RWPE1 (cell line): ENCODE measurements around the gene JUND.

Experiments used
- CTCF ChIA-PET: fragments of 350-600 bp; sonication (Branson Sonifier 250); formaldehyde crosslinking; extraction: SDS; loops from one replicate; lab custom pipeline; 2021; lab: Yijun Ruan, JAX
- POLR2A ChIA-PET: fragments of 400-600 bp; formaldehyde crosslinking; extraction: SDS; loops from one replicate; lab custom pipeline; 2020; ENCODE audit warnings: antibody characterized with exemption; ENCODE audit not compliant: low non-redundant PET; lab: Yijun Ruan, JAX
- DNase-seq: peaks from one replicate; pipeline ENCODE4 v3.0.0; 2012; ENCODE audit warnings: low spot score
- H3K27ac ChIP-seq: fragments of 450-650 bp; 2 replicates; pipeline ENCODE4 v1.5.1; 2017
- TF ChIP-seq, protein P1 (sequence below): fragments of 450-650 bp; conservative IDR thresholded peaks from 2 replicates; pipeline ENCODE4 v1.5.1; 2017; ENCODE audit warnings: low read depth, mild to moderate bottlenecking

JUND gene

GRCh38 chr19:18280247-18281081, 958 bp downstream of the JUND start:
- POLR2A ChIA-PET = interaction anchor here (0.5 to 5.0 kb wide), 6 partner anchors 12 to 672 kb away, joined by 4 to 40 read pairs (median 6); partner anchors contain the start of gene LSM4
- CTCF ChIA-PET = interaction anchor here (0.7 to 3.1 kb wide), 6 partner anchors 12 to 223 kb away, joined by 6 to 23 read pairs (median 7); partner anchors contain the start of gene LSM4
- peak overlapping the region; percentile 99 for H3K27ac ChIP-seq
- TF ChIP-seq, protein P1, sequence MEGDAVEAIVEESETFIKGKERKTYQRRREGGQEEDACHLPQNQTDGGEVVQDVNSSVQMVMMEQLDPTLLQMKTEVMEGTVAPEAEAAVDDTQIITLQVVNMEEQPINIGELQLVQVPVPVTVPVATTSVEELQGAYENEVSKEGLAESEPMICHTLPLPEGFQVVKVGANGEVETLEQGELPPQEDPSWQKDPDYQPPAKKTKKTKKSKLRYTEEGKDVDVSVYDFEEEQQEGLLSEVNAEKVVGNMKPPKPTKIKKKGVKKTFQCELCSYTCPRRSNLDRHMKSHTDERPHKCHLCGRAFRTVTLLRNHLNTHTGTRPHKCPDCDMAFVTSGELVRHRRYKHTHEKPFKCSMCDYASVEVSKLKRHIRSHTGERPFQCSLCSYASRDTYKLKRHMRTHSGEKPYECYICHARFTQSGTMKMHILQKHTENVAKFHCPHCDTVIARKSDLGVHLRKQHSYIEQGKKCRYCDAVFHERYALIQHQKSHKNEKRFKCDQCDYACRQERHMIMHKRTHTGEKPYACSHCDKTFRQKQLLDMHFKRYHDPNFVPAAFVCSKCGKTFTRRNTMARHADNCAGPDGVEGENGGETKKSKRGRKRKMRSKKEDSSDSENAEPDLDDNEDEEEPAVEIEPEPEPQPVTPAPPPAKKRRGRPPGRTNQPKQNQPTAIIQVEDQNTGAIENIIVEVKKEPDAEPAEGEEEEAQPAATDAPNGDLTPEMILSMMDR = no peak
- peak; percentile 91 for DNase-seq

GRCh38 chr19:18279516-18280246, 1.7 kb downstream of the JUND start:
- H3K27ac ChIP-seq = peak overlapping the region; percentile 99
- POLR2A ChIA-PET = interaction anchor here (0.7 to 5.0 kb wide), 4 partner anchors 12 to 49 kb away, joined by 6 to 40 read pairs (median 10); partner anchors contain the start of gene LSM4
- CTCF ChIA-PET = interaction anchor here (0.6 to 3.1 kb wide), 17 partner anchors 13 to 690 kb away, joined by 3 to 23 read pairs (median 4); partner anchors contain the start of gene LSM4

DNA sequence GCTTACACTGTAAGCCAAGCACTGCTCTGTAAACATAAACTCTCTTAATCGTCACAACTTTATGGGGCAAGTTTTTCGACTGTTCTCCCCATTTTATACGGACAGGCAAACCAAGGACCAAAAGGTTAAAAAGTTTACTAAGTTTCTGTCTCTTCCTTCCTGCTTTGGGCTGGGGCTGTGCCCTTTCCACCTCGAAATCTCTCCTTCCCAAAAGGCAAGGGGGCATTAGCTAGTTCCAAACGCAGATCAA, 2.2 kb downstream of the JUND start:
- TF ChIP-seq, protein P1 = no peak
- H3K27ac ChIP-seq = peak overlapping the region; percentile 99
- CTCF ChIA-PET = interaction anchor here (0.6 to 3.1 kb wide), 18 partner anchors 13 to 1020 kb away, joined by 3 to 23 read pairs (median 4); partner anchors contain the start of gene LSM4
- no peak for DNase-seq
- POLR2A ChIA-PET = interaction anchor here (0.7 to 5.0 kb wide), 2 partner anchors 42 to 46 kb away, joined by 11 to 40 read pairs; partner anchors contain the start of gene LSM4

More at GRCh38 chr19:18279516-18280246, 1.7 kb downstream of the JUND start:
- peak; percentile 96 for DNase-seq
- TF ChIP-seq, protein P1 = peak; percentile 99

- DNase-seq = no peak
- ChIA-PET POLR2A (interaction anchor here (0.6 to 5.0 kb wide), 2 partner anchors 43 to 126 kb away, joined by 4 to 40 read pairs; partner anchors contain the start of gene LSM4), CTCF (interaction anchor here (0.6 to 3.1 kb wide), 17 partner anchors 14 to 1020 kb away, joined by 3 to 23 read pairs (median 4); partner anchors contain the start of gene LSM4)
- peak overlapping the region; percentile 99 for H3K27ac ChIP-seq
- TF ChIP-seq, protein P1 = no peak; the same call in 1 of the 2 replicates
Measured at GRCh38 chr19:18278521-18279265, 2.7 kb downstream of the JUND start.

DNA sequence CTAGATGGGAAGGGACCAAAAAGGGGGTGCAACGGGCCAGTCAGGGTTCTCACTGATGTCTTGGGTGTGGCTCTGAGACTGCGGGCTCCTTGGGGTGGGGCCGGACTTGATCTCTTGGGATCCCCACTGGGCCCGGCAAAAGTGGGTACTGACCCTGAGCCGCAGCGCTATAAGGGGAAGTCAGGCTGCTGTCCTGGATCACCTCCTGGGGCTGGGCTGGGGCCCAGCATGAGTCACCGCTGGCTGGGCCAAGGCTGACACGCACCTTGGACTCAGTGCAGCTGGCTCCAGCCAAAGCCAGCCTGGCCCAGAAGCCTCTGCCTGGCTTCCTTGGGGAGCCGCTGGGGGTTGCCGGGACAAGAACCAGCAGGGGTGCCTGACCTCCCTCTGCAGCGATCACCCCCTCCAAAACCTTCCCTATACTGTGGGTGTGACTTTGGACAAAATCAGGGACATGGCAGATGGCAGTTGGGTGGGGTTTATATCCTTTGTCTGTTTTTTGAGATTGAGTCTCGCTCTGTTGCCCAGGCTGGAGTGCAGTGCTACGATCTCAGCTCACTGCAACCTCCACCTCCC, 6.6 kb downstream of the JUND start:
- DNase-seq = peak; percentile 78
- peak overlapping the region; percentile 99 for H3K27ac ChIP-seq
- ChIA-PET CTCF (no interaction called here), POLR2A (interaction anchor here (0.6 kb wide), 3 partner anchors 59 to 272 kb away, joined by 3 to 8 read pairs (median 3); no protein-coding TSS in a partner anchor)
- TF ChIP-seq, protein P1 = no peak
